MM.1S (cell line): Measurements from ENCODE around the gene GOLGA6L1.
"Not testable (repeated sequence)": the region's sequence is repeated elsewhere in the genome, so short reads cannot be mapped to it uniquely, and the experiment has no call there.

Experiments used
- EZH2 ChIP-seq: fragments of 300-600 bp; sonication (generic); optimal IDR thresholded peaks from 2 replicates; pipeline ENCODE3; 2017; ENCODE audit warnings: low read depth, mild to moderate bottlenecking, antibody characterized with exemption, low read length, mixed read lengths
- EZH2phosphoT487 ChIP-seq: fragments of 300-600 bp; sonication (generic); IDR thresholded peaks from 2 replicates; pipeline ENCODE4 v1.6.1; 2018; ENCODE audit warnings: antibody characterized with exemption, low read length
- TF ChIP-seq, protein P1 (sequence below): fragments of 300-600 bp; sonication (generic); IDR thresholded peaks from 2 replicates; pipeline ENCODE4 v1.5.1; 2016; ENCODE audit warnings: antibody characterized with exemption, low read length, mixed read lengths

DNA sequence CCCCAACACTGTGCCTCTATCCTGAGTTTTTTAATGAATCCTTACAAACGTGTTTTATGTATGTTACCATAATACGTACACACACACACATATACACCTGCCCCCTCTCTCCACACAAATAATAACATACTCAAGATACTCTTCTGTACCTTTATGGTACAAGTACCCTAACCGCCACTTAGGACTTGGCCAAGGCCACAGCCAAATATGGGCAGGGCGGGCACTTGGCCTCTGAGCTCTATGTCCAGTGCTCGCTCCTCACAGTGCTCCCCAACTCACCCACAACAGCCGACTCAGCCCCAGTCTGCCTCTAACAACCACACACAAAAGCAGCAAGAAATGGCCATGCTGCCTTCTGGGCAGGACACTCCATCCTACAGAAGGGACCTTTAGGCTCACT is 3.8 kb downstream of the GOLGA6L1 start:
- TF ChIP-seq, protein P1, sequence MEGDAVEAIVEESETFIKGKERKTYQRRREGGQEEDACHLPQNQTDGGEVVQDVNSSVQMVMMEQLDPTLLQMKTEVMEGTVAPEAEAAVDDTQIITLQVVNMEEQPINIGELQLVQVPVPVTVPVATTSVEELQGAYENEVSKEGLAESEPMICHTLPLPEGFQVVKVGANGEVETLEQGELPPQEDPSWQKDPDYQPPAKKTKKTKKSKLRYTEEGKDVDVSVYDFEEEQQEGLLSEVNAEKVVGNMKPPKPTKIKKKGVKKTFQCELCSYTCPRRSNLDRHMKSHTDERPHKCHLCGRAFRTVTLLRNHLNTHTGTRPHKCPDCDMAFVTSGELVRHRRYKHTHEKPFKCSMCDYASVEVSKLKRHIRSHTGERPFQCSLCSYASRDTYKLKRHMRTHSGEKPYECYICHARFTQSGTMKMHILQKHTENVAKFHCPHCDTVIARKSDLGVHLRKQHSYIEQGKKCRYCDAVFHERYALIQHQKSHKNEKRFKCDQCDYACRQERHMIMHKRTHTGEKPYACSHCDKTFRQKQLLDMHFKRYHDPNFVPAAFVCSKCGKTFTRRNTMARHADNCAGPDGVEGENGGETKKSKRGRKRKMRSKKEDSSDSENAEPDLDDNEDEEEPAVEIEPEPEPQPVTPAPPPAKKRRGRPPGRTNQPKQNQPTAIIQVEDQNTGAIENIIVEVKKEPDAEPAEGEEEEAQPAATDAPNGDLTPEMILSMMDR = not testable (repeated sequence)
- TF ChIP-seq EZH2, EZH2phosphoT487: not testable (repeated sequence)
